Activated T-cell treated with anti-CD3 and anti-CD28 coated beads, Interleukin-2, amount 50 U/mL, for 24 hours (primary cell): Measurements from ENCODE around the gene GADD45B.

Source experiments
- DNase-seq: peaks from one replicate; pipeline ENCODE4 v3.0.0-alpha.2; 2020
- H3K27ac Mint-ChIP-seq: 2 replicates; pipeline ENCODE4 v1.8.0; 2020; ENCODE audit warnings: mild to moderate bottlenecking, mixed read lengths
- H3K27me3 Mint-ChIP-seq: 2 replicates; pipeline ENCODE4 v1.8.0; 2020; ENCODE audit warnings: mixed read lengths
- H3K36me3 Mint-ChIP-seq: 2 replicates; pipeline ENCODE4 v1.8.0; 2020; ENCODE audit warnings: low read depth, mixed read lengths
- H3K4me1 Mint-ChIP-seq: 2 replicates; pipeline ENCODE4 v1.8.0; 2020; ENCODE audit warnings: low read depth, mixed read lengths
- H3K4me3 Mint-ChIP-seq: 2 replicates; pipeline ENCODE4 v1.8.0; 2020; ENCODE audit warnings: mild to moderate bottlenecking, moderate library complexity, mixed read lengths
- H3K9me3 Mint-ChIP-seq: 2 replicates; pipeline ENCODE4 v1.8.0; 2020; ENCODE audit warnings: mixed read lengths

The GADD45B gene

DNA sequence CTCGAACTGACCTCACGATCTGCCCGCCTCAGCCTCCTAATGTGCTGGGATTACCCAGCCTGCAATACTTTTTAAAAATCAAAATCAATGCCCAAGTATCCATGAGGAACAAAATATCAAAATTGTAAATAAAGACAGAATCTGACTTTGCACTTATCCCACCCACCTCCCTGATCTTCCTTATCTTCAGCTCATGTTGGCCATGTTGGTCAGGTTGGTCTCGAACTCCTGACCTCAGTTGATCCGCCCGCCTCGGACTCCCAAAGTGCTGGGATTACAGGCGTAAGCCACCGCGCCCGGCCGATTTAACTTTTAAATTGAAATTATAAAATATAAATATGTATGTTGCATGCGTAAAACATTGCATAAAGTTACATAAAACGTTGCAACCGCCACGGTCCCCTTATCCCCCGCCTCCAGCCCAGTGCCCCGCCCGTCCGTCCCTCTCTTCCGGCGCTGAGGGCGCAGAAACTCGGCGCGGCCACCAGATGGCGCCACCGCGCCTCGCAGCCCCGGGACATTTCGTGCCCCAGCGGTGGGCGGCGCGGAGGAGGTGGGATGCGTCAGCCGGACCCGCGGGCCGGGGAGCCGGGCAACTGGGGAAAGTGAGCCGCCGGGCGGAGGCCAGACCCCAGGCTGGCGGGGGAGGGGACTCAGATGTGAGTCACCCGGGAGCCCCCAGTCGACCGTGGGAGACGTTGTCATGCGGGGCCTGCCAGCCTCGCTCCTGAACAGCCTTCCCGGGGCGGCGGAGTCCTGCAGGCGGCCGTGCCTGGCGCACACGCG, 1.5 kb upstream of the GADD45B start:
- Mint-ChIP-seq H3K4me3 (peak overlapping the region; percentile 99), H3K36me3 (peaks cover 29% of the 10 kb centered on the region), H3K27me3 (no peaks in the 10 kb centered on the region), H3K4me1 (peaks cover 29% of the 10 kb centered on the region), H3K9me3 (no peaks in the 10 kb centered on the region), H3K27ac (peak overlapping the region; percentile 97)
- DNase-seq = peak; percentile 95

DNA sequence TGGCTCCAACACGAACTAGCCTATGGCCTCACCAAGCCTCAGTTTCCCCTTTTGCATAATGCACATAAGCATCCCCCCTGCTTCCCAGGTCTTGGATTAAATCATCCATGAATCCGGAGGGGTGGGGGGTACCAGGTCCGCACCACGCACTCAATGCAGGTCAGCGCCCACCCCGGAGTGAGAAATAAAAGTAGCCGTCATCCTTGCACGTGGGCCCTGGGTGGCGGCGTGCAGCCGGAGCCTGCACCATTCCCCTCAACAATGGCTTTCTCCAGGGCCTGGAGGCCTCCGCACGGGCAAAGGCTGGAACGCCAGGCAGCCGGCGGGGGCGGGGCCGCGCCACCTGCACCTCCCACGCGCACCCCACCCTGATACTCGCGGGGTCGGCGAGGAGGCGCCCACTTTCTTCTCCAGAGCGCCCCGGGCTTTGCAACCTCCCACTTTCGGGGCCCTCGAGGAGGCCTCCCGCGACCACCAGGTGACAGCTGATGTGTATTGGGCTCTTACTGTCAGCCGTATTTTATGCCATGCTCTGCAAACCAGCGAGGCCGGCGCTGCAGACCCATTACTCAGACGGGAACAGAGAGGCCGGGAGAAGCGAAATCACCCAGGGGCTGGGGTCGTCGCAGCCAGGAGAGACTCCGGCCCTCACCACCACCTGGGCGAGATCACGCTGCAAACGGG, 767 bp upstream of the GADD45B start:
- no peaks in the 10 kb centered on the region for H3K9me3 Mint-ChIP-seq
- peak; percentile 84 for DNase-seq
- H3K4me3 Mint-ChIP-seq = peak overlapping the region; percentile 99
- H3K36me3 Mint-ChIP-seq = peaks cover 29% of the 10 kb centered on the region
- H3K27me3 Mint-ChIP-seq = no peaks in the 10 kb centered on the region
- H3K4me1 Mint-ChIP-seq = peaks cover 31% of the 10 kb centered on the region
- peak overlapping the region; percentile 97 for H3K27ac Mint-ChIP-seq

DNA sequence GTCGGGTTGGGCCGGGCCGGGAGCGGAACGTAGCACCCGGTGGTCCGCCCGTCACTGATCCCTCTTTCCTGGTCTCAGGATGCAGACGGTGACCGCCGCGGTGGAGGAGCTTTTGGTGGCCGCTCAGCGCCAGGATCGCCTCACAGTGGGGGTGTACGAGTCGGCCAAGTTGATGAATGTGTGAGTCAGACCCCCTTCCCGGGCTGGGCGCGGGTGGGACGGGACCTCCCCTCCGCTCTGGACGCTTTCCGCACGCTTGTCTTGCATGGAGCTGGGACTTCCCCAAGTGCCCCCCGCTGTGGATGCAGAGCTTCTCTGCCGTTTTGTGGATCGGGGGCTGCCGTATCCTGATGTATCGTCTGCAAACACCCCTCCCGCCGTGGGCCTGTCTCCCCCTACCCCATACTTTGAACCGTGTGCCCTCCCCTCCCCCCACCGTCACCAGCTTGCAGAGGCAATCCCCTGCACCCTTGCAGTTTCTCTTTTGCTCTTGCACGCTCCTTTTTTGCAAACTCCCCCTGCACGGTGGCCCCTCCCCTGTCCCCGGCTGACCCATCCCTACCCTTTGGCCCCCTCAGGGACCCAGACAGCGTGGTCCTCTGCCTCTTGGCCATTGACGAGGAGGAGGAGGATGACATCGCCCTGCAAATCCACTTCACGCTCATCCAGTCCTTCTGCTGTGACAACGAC, 669 bp downstream of the GADD45B start:
- Mint-ChIP-seq H3K9me3 (peaks cover 4% of the 10 kb centered on the region), H3K4me3 (peak overlapping the region; percentile 99)

DNA sequence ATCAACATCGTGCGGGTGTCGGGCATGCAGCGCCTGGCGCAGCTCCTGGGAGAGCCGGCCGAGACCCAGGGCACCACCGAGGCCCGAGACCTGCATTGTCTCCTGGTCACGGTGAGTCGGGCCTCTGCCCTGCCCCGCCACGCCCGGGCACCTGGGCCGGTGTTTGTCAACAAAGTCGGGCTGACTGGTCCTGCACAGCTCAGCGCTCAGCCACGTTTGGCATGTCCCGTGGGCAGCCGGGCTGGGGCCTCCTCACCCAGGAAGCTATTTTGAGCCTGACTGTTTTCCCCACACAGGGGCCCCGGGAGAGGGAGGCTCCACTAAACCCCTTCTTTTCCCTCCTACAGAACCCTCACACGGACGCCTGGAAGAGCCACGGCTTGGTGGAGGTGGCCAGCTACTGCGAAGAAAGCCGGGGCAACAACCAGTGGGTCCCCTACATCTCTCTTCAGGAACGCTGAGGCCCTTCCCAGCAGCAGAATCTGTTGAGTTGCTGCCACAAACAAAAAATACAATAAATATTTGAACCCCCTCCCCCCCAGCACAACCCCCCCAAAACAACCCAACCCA, 1.3 kb downstream of the GADD45B start:
- Mint-ChIP-seq H3K27ac (peak overlapping the region; percentile 97), H3K9me3 (peaks cover 9% of the 10 kb centered on the region), H3K36me3 (peaks cover 29% of the 10 kb centered on the region), H3K4me1 (peaks cover 29% of the 10 kb centered on the region), H3K4me3 (peak overlapping the region; percentile 99), H3K27me3 (no peaks in the 10 kb centered on the region)
- DNase-seq = no peak

More for the DNA sequence above, 669 bp downstream of the GADD45B start:
- DNase-seq = peak; percentile 83
- Mint-ChIP-seq H3K27me3 (no peaks in the 10 kb centered on the region), H3K4me1 (peaks cover 29% of the 10 kb centered on the region), H3K36me3 (peaks cover 29% of the 10 kb centered on the region), H3K27ac (peak overlapping the region; percentile 97)

DNA sequence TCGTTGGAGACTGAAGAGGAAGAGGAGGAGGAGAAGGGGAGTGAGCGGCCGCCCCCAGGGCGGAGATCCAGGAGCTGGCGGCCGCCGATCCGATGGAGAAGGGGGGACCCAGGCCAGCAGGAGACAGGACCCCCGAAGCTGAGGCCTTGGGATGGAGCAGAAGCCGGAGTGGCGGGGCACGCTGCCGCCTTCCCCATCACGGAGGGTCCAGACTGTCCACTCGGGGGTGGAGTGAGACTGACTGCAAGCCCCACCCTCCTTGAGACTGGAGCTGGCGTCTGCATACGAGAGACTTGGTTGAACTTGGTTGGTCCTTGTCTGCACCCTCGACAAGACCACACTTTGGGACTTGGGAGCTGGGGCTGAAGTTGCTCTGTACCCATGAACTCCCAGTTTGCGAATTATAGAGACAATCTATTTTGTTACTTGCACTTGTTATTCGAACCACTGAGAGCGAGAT, 1.8 kb downstream of the GADD45B start:
- peaks cover 31% of the 10 kb centered on the region for H3K36me3 Mint-ChIP-seq
- DNase-seq = peak; percentile 59

DNA sequence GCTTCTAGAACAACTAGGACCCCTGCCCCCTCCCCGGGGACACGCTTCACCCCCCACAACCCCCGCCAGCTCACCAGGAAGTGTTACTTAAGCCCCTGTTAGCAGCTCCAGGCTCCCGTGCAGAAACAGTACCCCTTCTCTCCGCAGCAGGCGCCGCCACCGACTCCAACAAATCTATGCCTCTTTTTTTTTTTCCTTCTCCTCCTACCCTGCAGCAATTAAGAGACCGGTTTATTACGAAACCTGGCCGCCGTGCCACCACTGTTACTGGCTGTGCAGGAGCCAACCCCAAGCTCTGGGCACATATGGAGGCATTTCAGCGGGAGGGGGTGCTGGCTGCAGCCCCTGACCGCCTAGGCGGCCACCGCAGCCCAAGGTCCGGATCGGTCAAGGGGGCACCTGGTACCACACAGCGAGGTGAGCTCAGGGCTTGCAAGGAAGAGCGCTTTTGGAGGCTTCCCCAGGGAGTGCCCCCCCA, 2.4 kb downstream of the GADD45B start:
- peak overlapping the region; percentile 97 for H3K27ac Mint-ChIP-seq
- DNase-seq = peak; percentile 58
- H3K4me3 Mint-ChIP-seq = peak overlapping the region; percentile 99
- peaks cover 29% of the 10 kb centered on the region for H3K4me1 Mint-ChIP-seq
- H3K36me3 Mint-ChIP-seq = peaks cover 31% of the 10 kb centered on the region
- peaks cover 16% of the 10 kb centered on the region for H3K9me3 Mint-ChIP-seq
- no peaks in the 10 kb centered on the region for H3K27me3 Mint-ChIP-seq

More for the DNA sequence above, 1.8 kb downstream of the GADD45B start:
- H3K4me1 Mint-ChIP-seq = peaks cover 29% of the 10 kb centered on the region
- H3K27me3 Mint-ChIP-seq = no peaks in the 10 kb centered on the region
- peak overlapping the region; percentile 97 for H3K27ac Mint-ChIP-seq
- H3K4me3 Mint-ChIP-seq = peak overlapping the region; percentile 99
- H3K9me3 Mint-ChIP-seq = peaks cover 12% of the 10 kb centered on the region

DNA sequence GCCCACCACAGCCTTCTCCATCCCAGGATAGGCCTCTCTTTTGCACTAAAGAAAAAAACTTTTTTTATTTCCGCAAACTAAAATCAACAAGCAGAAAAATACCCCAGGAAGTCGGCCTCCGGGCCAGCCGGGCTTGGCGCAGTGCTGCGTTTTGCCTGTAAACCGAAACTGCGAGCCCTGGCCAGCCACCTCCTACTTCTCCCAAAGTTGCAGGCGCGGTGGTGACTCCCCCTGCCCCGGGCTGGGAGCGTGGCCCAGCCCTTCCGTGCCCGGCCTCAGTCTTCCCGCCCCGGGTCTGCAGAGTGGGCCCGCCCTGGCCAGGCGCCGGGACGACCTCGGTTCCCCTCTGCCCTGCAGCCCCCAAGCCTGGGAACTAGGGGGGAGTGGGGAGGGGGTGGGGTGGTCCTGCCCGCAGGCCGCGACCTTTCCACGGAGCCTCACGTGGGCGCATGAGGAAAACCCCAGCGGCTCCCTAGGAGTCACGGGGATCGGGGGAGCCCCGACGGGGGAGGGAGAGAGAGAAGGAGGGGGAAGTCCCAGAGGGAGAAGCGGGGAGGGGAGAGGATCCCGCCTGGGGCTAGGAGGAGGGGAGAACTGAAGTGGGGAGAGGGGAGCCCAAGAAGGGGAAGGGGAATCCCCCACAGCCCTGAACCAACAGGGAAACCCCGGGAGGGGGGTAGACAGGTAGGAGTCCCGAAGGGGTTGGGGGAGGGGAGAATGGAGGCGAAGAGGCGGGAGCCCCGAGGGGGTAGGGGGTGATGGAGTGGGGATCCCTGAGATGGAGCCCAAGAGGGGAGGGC, 3.0 kb downstream of the GADD45B start:
- peak overlapping the region; percentile 97 for H3K27ac Mint-ChIP-seq
- peak; percentile 74 for DNase-seq
- no peaks in the 10 kb centered on the region for H3K27me3 Mint-ChIP-seq
- H3K4me3 Mint-ChIP-seq = peak overlapping the region; percentile 99
- peaks cover 19% of the 10 kb centered on the region for H3K9me3 Mint-ChIP-seq
- peaks cover 29% of the 10 kb centered on the region for H3K4me1 Mint-ChIP-seq
- H3K36me3 Mint-ChIP-seq = peaks cover 31% of the 10 kb centered on the region

DNA sequence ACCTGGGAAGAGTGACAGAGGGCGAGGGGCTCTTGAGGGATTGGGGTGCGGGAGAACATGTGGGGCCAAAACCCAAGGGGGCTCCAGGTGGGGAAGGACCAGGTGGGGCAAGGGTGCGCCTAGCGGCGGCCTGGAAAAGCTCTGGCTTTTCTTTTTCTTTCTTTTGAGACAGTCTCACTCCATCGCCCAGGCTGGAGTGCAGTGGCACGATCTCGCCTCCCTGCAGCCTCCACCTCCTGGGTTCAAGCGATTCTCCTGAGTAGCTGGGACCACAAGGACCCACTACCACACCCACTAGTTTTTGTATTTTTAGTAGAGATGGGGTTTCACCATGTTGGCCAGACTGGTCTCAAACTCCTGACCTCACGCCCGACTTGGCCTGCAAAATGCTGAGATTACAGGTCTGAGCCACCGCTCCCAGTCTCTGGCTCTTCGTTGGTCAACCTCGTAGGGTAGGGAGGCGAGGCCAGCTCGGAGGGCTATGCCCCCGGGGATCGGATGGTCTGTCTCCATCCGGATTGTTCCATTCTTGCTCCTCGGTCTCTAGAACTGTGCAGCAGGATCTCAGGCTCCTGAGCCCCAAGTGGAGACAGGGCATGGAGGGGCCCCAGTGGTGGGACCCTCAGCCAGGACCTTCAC, 3.7 kb downstream of the GADD45B start:
- DNase-seq = no peak
- Mint-ChIP-seq H3K4me3 (peak overlapping the region; percentile 99), H3K27ac (peak overlapping the region; percentile 33), H3K36me3 (peaks cover 31% of the 10 kb centered on the region), H3K27me3 (no peaks in the 10 kb centered on the region), H3K4me1 (peaks cover 26% of the 10 kb centered on the region), H3K9me3 (peaks cover 20% of the 10 kb centered on the region)

DNA sequence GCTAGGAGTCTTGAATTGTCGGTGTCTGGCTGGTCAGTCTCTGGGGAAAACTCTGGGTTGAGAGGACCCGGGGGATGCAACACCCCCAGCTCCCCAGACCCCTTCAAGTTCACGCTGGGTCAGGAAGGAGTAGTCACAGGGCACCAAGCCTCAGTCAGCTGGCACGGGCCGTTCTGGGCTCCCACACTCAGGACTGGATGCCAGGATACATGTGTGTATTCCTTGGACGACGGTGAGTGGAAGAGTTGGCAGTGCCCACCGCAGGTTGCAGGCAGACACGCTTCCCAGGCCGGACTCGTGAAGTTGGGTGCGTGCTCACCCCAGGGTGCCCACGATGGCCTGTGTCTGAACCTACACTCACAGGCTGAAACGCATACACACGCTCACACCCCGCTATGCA, 5.5 kb downstream of the GADD45B start:
- Mint-ChIP-seq H3K4me3 (no peak overlapping the region), H3K9me3 (peaks cover 20% of the 10 kb centered on the region), H3K27ac (no peak overlapping the region), H3K4me1 (peaks cover 22% of the 10 kb centered on the region), H3K27me3 (no peaks in the 10 kb centered on the region), H3K36me3 (peaks cover 25% of the 10 kb centered on the region)
- DNase-seq = no peak

DNA sequence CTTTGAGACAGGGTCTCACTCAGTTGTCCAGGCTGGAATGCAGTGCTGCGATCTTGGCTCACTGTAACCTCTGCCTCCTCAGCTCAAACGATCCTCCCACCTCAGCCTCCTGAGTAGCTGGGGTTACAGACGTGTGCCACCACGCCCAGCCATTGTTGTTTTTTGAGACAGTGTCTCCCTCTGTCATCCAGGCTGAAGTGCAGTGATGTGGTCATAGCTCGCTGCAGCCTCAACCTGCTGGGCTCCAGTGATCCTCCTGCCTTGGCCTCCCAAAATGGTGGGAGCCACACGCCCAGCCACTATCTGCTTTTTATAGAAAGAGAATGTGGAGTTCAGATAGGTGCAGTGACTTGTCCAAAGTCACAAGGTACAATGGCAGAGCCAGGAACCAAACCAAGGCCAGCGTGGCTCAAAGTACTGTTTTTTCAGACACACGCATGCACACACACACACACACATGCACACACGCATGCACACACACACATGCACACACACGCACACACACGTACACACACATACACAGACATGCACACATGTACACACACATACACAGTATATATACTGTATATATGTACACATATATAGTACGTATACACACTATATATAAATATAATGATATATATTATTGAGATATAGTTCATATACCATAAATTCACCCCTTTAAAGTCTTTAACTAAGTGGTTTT, 6.6 kb downstream of the GADD45B start:
- DNase-seq = no peak
- H3K9me3 Mint-ChIP-seq = peaks cover 20% of the 10 kb centered on the region
- peaks cover 14% of the 10 kb centered on the region for H3K36me3 Mint-ChIP-seq
- H3K27me3 Mint-ChIP-seq = peaks cover 3% of the 10 kb centered on the region
- peaks cover 19% of the 10 kb centered on the region for H3K4me1 Mint-ChIP-seq
- H3K4me3 Mint-ChIP-seq = no peak overlapping the region
- H3K27ac Mint-ChIP-seq = no peak overlapping the region

DNA sequence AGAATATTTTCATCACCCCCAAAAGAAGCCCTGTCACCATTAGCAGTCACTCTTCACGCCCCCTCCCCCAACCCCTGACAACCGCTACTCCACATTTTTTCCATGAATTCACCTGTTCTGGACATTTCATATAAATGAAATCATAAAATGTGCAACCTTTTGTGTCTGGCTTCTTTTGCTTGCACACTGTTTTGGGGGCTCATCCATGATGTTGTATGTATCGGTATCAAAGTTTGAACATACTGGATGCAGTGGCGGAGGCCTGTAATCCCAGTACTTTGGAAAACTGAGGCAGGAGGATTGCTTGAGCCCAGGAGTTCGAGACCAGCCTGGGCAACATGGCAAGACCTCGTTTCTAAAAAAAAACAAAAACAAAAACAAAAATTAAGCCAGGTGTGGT, 7.2 kb downstream of the GADD45B start:
- peaks cover 17% of the 10 kb centered on the region for H3K4me1 Mint-ChIP-seq
- H3K27me3 Mint-ChIP-seq = peaks cover 9% of the 10 kb centered on the region
- DNase-seq = no peak
- H3K27ac Mint-ChIP-seq = no peak overlapping the region
- peaks cover 8% of the 10 kb centered on the region for H3K36me3 Mint-ChIP-seq
- H3K4me3 Mint-ChIP-seq = no peak overlapping the region
- H3K9me3 Mint-ChIP-seq = peaks cover 20% of the 10 kb centered on the region

DNA sequence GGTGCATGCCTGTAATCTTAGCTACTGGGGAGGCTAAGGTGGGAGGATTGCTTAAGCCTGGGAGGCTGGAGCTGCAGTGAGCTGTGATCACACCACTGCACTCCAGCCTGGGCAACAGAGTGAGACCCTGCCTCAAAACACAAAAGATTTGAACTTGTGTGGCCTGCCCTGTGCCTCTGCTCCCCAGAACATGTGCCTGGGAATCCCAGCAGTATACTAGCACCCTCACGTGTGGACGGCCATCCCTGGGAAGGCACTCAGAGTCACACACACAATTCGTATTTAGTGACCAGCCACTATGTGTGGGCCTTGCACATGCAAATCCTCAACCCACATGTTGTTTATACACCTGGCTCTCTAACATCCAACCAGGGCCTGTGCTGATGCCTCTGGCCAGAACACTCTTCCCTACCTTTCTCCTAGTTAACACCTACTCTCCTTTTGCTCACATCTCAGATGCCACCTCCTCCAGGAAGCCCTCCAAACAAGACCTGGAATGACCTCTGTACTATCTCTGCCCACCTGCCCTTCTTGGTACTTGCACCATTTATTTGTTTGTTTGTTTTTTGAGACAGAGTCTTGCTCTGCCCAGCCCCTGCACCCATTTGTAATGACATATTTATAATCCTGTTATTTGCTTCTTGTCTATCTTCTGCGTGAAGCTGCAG, 7.7 kb downstream of the GADD45B start:
- DNase-seq = no peak
- Mint-ChIP-seq H3K9me3 (peaks cover 20% of the 10 kb centered on the region), H3K27me3 (peaks cover 14% of the 10 kb centered on the region), H3K27ac (no peak overlapping the region), H3K4me1 (peaks cover 15% of the 10 kb centered on the region), H3K4me3 (no peak overlapping the region), H3K36me3 (peaks cover 3% of the 10 kb centered on the region)
